Spleen (tissue), 11 donors: ENCODE data around the gene STRBP. TPM values are rescaled to one million over a fixed set of nuclear protein-coding genes. Genes with fewer than 3 reads are reported as not detected.

Experiments
- DNase-seq: peaks from one replicate; pipeline ENCODE4 v3.0.0-alpha.2; 2020
- H3K27ac ChIP-seq, 8 donors: fragments of 200-600 bp; sonication (generic) in 7 of 8; 1 replicate in 4 of 8; 2 replicates in 4 of 8; pipeline versions ENCODE4 v1.5.0 to v1.8.0; 2016 to 2021; ENCODE audit warnings: inconsistent platforms in 4 of 8, mild to moderate bottlenecking in 4 of 8, moderate library complexity in 1 of 8
- H3K27me3 ChIP-seq, 7 donors: fragments of 200-600 bp; sonication (generic) in 6 of 7; replicated peaks in 1 of 7; 1 replicate in 4 of 7; 2 replicates in 3 of 7; pipeline versions ENCODE4 v1.5.0 to v1.8.0; 2016 to 2021; ENCODE audit warnings: inconsistent platforms in 3 of 7, mild to moderate bottlenecking in 1 of 7
- H3K36me3 ChIP-seq, 6 donors: fragments of 200-600 bp; sonication (generic) in 5 of 6; 1 replicate in 4 of 6; 2 replicates in 2 of 6; pipeline versions ENCODE4 v1.5.0 to v1.8.0; 2016 to 2021; ENCODE audit warnings: inconsistent platforms in 2 of 6
- H3K4me1 ChIP-seq, 6 donors: fragments of 200-600 bp; sonication (generic) in 5 of 6; 1 replicate in 3 of 6; 2 replicates in 3 of 6; pipeline versions ENCODE4 v1.5.0 to v1.8.0; 2016 to 2021; ENCODE audit warnings: inconsistent platforms in 3 of 6
- H3K4me3 ChIP-seq, 8 donors: fragments of 200-600 bp; sonication (generic) in 7 of 8; 1 replicate in 4 of 8; 2 replicates in 4 of 8; pipeline versions ENCODE4 v1.5.0 to v1.8.0; 2016 to 2021; ENCODE audit warnings: inconsistent platforms in 4 of 8, mild to moderate bottlenecking in 4 of 8, moderate library complexity in 2 of 8
- H3K9me3 ChIP-seq, 8 donors: fragments of 200-600 bp; sonication (generic) in 7 of 8; 1 replicate in 4 of 8; 2 replicates in 4 of 8; pipeline versions ENCODE4 v1.5.0 to v1.8.0; 2016 to 2021; ENCODE audit warnings: inconsistent platforms in 4 of 8
- CTCF ChIP-seq, 11 experiments: fragments of 200-600 bp in 7 of 11; fragments of 450-650 bp in 4 of 11; sonication (generic) in 4 of 11; IDR thresholded peaks in 8 of 11; conservative IDR thresholded peaks in 3 of 11; 1 replicate in 7 of 11; 2 replicates in 4 of 11; pipeline versions ENCODE4 v1.4.0 to v1.8.0; 2016 to 2021; ENCODE audit warnings: antibody characterized with exemption in 11 of 11, inconsistent platforms in 4 of 11, mild to moderate bottlenecking in 1 of 11
- POLR2A ChIP-seq, 3 donors: fragments of 450-650 bp; IDR thresholded peaks; one replicate each; pipeline ENCODE4 v1.5.1; 2017; ENCODE audit warnings: antibody characterized with exemption in 3 of 3, mild to moderate bottlenecking in 1 of 3
- POLR2AphosphoS5 ChIP-seq, 3 donors: sonication (generic); formaldehyde crosslinking; IDR thresholded peaks; one replicate each; pipeline ENCODE4 v1.5.1; 2017; ENCODE audit warnings: antibody characterized with exemption in 3 of 3
- WGBS, 5 donors: extraction: QIAGEN DNeasy Blood & Tissue Kit in 3 of 5; methylation state at CpG; one replicate each; pipeline versions ENCODE4 v1.1.5 to v1.1.7; 2013 to 2018; 5-methylcytosine and 5-hydroxymethylcytosine counted together
- intact Hi-C: fragments of 100-400 bp; cut with DNase I; formaldehyde crosslinking; loops from one replicate; pipeline ENCODE4 v1.15.0; 2023; ENCODE audit warnings: low total_unique reads
- polyA plus RNA-seq, 3 donors: library from polyadenylated mRNA; stranded (reverse); fragments of 200-250 nt; gene quantifications; one replicate each; pipeline ENCODE4 v1.2.1, GENCODE V29; 2013
- total RNA-seq, 7 donors: library from RNA; depleted of rRNA in 3 of 7; stranded (reverse); fragments of >200 nt in 3 of 7; fragmentation: NEBNext Ultra II Directional in 4 of 7; extraction: Animal tissue kit (Norgen Biotek cat#: 25700) in 4 of 7; gene quantifications; one replicate each; pipeline versions ENCODE4 v1.1.0 to v1.2.1, GENCODE V29; 2016 to 2021
- donor health status: healthy with polysubstance abuse.
- donor health status: DM: no; HTN: no; CAD: no; lungs with moderate emphysema.
- donor health status: DM: no; HTN: no; CAD: no.
- donor health status: Bipolar disorder and iron deficiency.
- donor health status: healthy.
- donor health status: DM: no; HTN: no; CAD: no.
- donor health status: DM: yes; HTN: yes; CAD: no.

The STRBP gene
- total and polyA plus RNA-seq, 10 donors, result 23.8 to 57.1 (median 36.7) TPM

DNA sequence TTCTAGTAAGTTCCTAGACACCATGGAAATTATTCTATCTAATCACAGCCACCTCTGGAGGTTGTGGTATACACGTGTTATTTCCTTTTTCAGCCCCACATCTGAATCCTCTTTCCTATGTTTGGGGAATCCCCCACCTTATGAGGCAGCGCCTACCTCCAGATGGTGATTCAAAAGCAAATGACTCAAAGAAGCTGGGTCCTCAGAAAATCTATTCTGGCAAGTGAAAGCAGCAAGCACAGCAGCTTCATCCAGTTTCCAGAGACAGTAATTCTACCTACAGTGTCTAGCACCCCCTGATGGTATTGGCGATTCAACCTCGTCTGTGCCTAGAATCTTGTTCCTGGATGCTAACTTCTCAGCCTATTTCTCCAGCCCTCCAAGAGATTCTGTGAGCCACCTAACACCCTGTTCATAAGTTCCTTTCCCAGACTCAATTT is 43.0 kb downstream of the STRBP start:
- Histone ChIP-seq H3K4me3 (no peak overlapping the region), H3K36me3 (no peaks in the 10 kb centered on the region), H3K27ac (peak overlapping the region in 3 of 8 donors; percentile 7 to 52 (median 17)), H3K9me3 (no peaks in the 10 kb centered on the region), H3K4me1 (peaks cover 0 to 74% (median 21%) of the 10 kb centered on the region in 6 donors), H3K27me3 (no peaks in the 10 kb centered on the region)
- intact Hi-C loops, result no loop called here
- DNase-seq, result no peak
- TF ChIP-seq POLR2A (IDR thresholded peaks at IDR 0.05), result no peak
- TF ChIP-seq CTCF (IDR thresholded peaks at IDR 0.05 in 8 of 11, conservative IDR thresholded peaks at IDR 0.05 in 3 of 11), result peak in 7 of 11 experiments; percentile 25 to 50 (median 35)
- TF ChIP-seq POLR2AphosphoS5 (IDR thresholded peaks at IDR 0.05), result peak in 1 of 3 donors; percentile 47
- 6 to 23% (median 18%) methylated on average over 4 of the region's 4 CpGs for WGBS, 5 donors

- Histone ChIP-seq H3K36me3 (no peaks in the 10 kb centered on the region), H3K9me3 (no peaks in the 10 kb centered on the region), H3K4me1 (peaks cover 0 to 63% (median 20%) of the 10 kb centered on the region in 6 donors), H3K4me3 (no peak overlapping the region), H3K27ac (no peak overlapping the region), H3K27me3 (no peaks in the 10 kb centered on the region)
- intact Hi-C loops, result no loop called here
- TF ChIP-seq POLR2A (IDR thresholded peaks at IDR 0.05) (no peak), CTCF (IDR thresholded peaks at IDR 0.05 in 8 of 11, conservative IDR thresholded peaks at IDR 0.05 in 3 of 11) (no peak)
- DNase-seq, result no peak
- 87 to 94% (median 93%) methylated on average over 2 of the region's 2 CpGs for WGBS, 5 donors
These were observed 48.3 kb downstream of the STRBP start for GRCh38 chr9:123220127-123220526.

- no peak for DNase-seq
- no peaks in the 10 kb centered on the region for H3K36me3 ChIP-seq
- 55 to 83% (median 65%) methylated on average over 3 of the region's 3 CpGs for WGBS, 5 donors
- peaks cover 0 to 50% (median 10%) of the 10 kb centered on the region in 6 donors for H3K4me1 ChIP-seq
- no peak overlapping the region for H3K27ac ChIP-seq
- TF ChIP-seq CTCF (IDR thresholded peaks at IDR 0.05 in 8 of 11, conservative IDR thresholded peaks at IDR 0.05 in 3 of 11) (no peak), POLR2A (IDR thresholded peaks at IDR 0.05) (no peak), POLR2AphosphoS5 (IDR thresholded peaks at IDR 0.05) (no peak)
- H3K4me3 ChIP-seq, result no peak overlapping the region
- intact Hi-C loops, result no loop called here
- no peaks in the 10 kb centered on the region for H3K9me3 ChIP-seq
- no peaks in the 10 kb centered on the region for H3K27me3 ChIP-seq
These were observed 49.6 kb downstream of the STRBP start for GRCh38 chr9:123218831-123219230.

GRCh38 chr9:123217128-123217654 is 51.2 kb downstream of the STRBP start:
- TF ChIP-seq POLR2A (IDR thresholded peaks at IDR 0.05) (no peak), POLR2AphosphoS5 (IDR thresholded peaks at IDR 0.05) (no peak), CTCF (IDR thresholded peaks at IDR 0.05 in 8 of 11, conservative IDR thresholded peaks at IDR 0.05 in 3 of 11) (no peak)
- intact Hi-C loops, result no loop called here
- H3K9me3 ChIP-seq, result no peaks in the 10 kb centered on the region
- H3K27ac ChIP-seq, result no peak overlapping the region
- H3K36me3 ChIP-seq, result peaks cover 0 to 5% (median 0%) of the 10 kb centered on the region in 6 donors
- no peak overlapping the region for H3K4me3 ChIP-seq
- no peaks in the 10 kb centered on the region for H3K27me3 ChIP-seq
- no peak for DNase-seq
- WGBS, 5 donors, result 57 to 78% (median 72%) methylated on average over 2 of the region's 2 CpGs
- H3K4me1 ChIP-seq, result peaks cover 0 to 49% (median 10%) of the 10 kb centered on the region in 6 donors
